ENCODE results near the gene F12. TPM values are rescaled to one million over a fixed set of nuclear protein-coding genes. Genes with fewer than 3 reads are reported as not detected.

Gene F12
- total RNA-seq, 1 donor, result not detected

GRCh38 chr5:177354711-177355110 is 54.7 kb downstream of the F12 start:
- H3K27me3 ChIP-seq (ENCODE audit: insufficient read depth, low read length), result peaks cover 10% of the 10 kb centered on the region
- no peaks in the 10 kb centered on the region for H3K9me3 ChIP-seq (ENCODE audit: low read depth, low read length)
- no peak for TF ChIP-seq CTCF (IDR thresholded peaks at IDR 0.05; ENCODE audit: extremely low read depth, low read depth, low read length)
- peaks cover 22% of the 10 kb centered on the region for H3K4me1 ChIP-seq (ENCODE audit: insufficient read depth, low read length)
- peak; percentile 86 for DNase-seq (ENCODE audit: insufficient read length, low spot score, missing footprints)
- no peak overlapping the region for H3K4me2 ChIP-seq (ENCODE audit: insufficient read depth, low read length)
- no peak overlapping the region for H3K4me3 ChIP-seq (ENCODE audit: insufficient read depth, low read length)
- no peaks in the 10 kb centered on the region for H4K20me1 ChIP-seq (ENCODE audit: insufficient read depth, low read length)
- no peak overlapping the region for H2AFZ ChIP-seq (ENCODE audit: low read length)
- H3K36me3 ChIP-seq (ENCODE audit: insufficient read depth, low read length), result no peaks in the 10 kb centered on the region
- H3K79me2 ChIP-seq (ENCODE audit: insufficient read depth, low read length), result peaks cover 17% of the 10 kb centered on the region
- no peak overlapping the region for H3K27ac ChIP-seq (ENCODE audit: low read depth, low read length)

- Histone ChIP-seq H3K27me3 (ENCODE audit: insufficient read depth, low read length) (peaks cover 10% of the 10 kb centered on the region), H3K27ac (ENCODE audit: low read depth, low read length) (no peak overlapping the region), H3K4me2 (ENCODE audit: insufficient read depth, low read length) (no peak overlapping the region)
These were observed 55.1 kb downstream of the F12 start for GRCh38 chr5:177354256-177354655.

GRCh38 chr5:177353093-177353492 is 56.3 kb downstream of the F12 start:
- no peaks in the 10 kb centered on the region for H3K9me3 ChIP-seq (ENCODE audit: low read depth, low read length)
- H3K27ac ChIP-seq (ENCODE audit: low read depth, low read length), result no peak overlapping the region
- no peak for TF ChIP-seq CTCF (IDR thresholded peaks at IDR 0.05; ENCODE audit: extremely low read depth, low read depth, low read length)
- peaks cover 32% of the 10 kb centered on the region for H3K79me2 ChIP-seq (ENCODE audit: insufficient read depth, low read length)
- H3K27me3 ChIP-seq (ENCODE audit: insufficient read depth, low read length), result peaks cover 3% of the 10 kb centered on the region
- no peaks in the 10 kb centered on the region for H4K20me1 ChIP-seq (ENCODE audit: insufficient read depth, low read length)
- no peak overlapping the region for H3K4me2 ChIP-seq (ENCODE audit: insufficient read depth, low read length)
- peaks cover 22% of the 10 kb centered on the region for H3K4me1 ChIP-seq (ENCODE audit: insufficient read depth, low read length)
- no peak overlapping the region for H2AFZ ChIP-seq (ENCODE audit: low read length)
- H3K4me3 ChIP-seq (ENCODE audit: insufficient read depth, low read length), result no peak overlapping the region
- H3K36me3 ChIP-seq (ENCODE audit: insufficient read depth, low read length), result peaks cover 3% of the 10 kb centered on the region
- peak; percentile 73 for DNase-seq (ENCODE audit: insufficient read length, low spot score, missing footprints)

More at GRCh38 chr5:177354256-177354655, 55.1 kb downstream of the F12 start:
- Histone ChIP-seq H3K79me2 (ENCODE audit: insufficient read depth, low read length) (peaks cover 21% of the 10 kb centered on the region), H4K20me1 (ENCODE audit: insufficient read depth, low read length) (no peaks in the 10 kb centered on the region), H3K4me1 (ENCODE audit: insufficient read depth, low read length) (peaks cover 23% of the 10 kb centered on the region), H2AFZ (ENCODE audit: low read length) (no peak overlapping the region), H3K9me3 (ENCODE audit: low read depth, low read length) (no peaks in the 10 kb centered on the region), H3K4me3 (ENCODE audit: insufficient read depth, low read length) (no peak overlapping the region), H3K36me3 (ENCODE audit: insufficient read depth, low read length) (no peaks in the 10 kb centered on the region)
- no peak for TF ChIP-seq CTCF (IDR thresholded peaks at IDR 0.05; ENCODE audit: extremely low read depth, low read depth, low read length)
- no peak for DNase-seq (ENCODE audit: insufficient read length, low spot score, missing footprints)

Other genes starting within 250 kb of the F12 start
- 21.5 and 22.8 TPM in 2 replicates for gene RAB24, start 105.8 kb downstream of the F12 start, total RNA-seq
- gene PRELID1, start 105.8 kb downstream of the F12 start, total RNA-seq, result 69.5 and 82.2 TPM in 2 replicates
- gene MXD3, start 97.7 kb downstream of the F12 start, total RNA-seq, result 2.7 and 3.3 TPM in 2 replicates
- gene LMAN2, start 57.9 kb downstream of the F12 start, total RNA-seq, result 295 and 356 TPM in 2 replicates
- 7.4 and 9.4 TPM in 2 replicates for gene RGS14, start 51.6 kb downstream of the F12 start, total RNA-seq
- gene SLC34A1, start 25.1 kb downstream of the F12 start, total RNA-seq, result not detected in 2 replicates
- not detected in 2 replicates for gene PFN3, start 8.9 kb downstream of the F12 start, total RNA-seq
- 18.3 and 19.2 TPM in 2 replicates for gene GRK6, start 17.1 kb upstream of the F12 start, total RNA-seq
- 10.0 and 12.7 TPM in 2 replicates for gene PRR7, start 37.2 kb upstream of the F12 start, total RNA-seq
- gene DBN1, start 64.1 kb upstream of the F12 start, total RNA-seq, result 121 and 139 TPM in 2 replicates
- gene PDLIM7, start 88.0 kb upstream of the F12 start, total RNA-seq, result 157 and 159 TPM in 2 replicates
- 1.1 and 1.5 TPM in 2 replicates for gene DOK3, start 100.3 kb upstream of the F12 start, total RNA-seq
- 49.5 and 68.4 TPM in 2 replicates for gene DDX41, start 107.4 kb upstream of the F12 start, total RNA-seq
- 29.2 and 32.6 TPM in 2 replicates for gene FAM193B, start 145.0 kb upstream of the F12 start, total RNA-seq
- gene TMED9, start 182.6 kb upstream of the F12 start, total RNA-seq, result 93.4 and 96.6 TPM in 2 replicates
- 25.6 and 26.8 TPM in 2 replicates for gene B4GALT7, start 190.6 kb upstream of the F12 start, total RNA-seq

Data from osteoblast (primary cell).